AML-193 (cell line): ENCODE results near the gene FMNL1.
A peak's percentile ranks its signal among the peaks of the same experiment; 100 is the strongest.

Experiments
- DNase-seq, 2 experiments: peaks; one replicate each; lab custom pipeline; 2025; lab: John Stamatoyannopoulos, UW

FMNL1 gene

GRCh38 chr17:45282683-45283644 lies 61.3 kb downstream of the FMNL1 start:
- no peak for DNase-seq

- DNase-seq, result no peak
Measured at GRCh38 chr17:45283711-45284110, 62.0 kb downstream of the FMNL1 start.

GRCh38 chr17:45284176-45285140 lies 62.8 kb downstream of the FMNL1 start:
- peak in 1 of 2 experiments; percentile 15 for DNase-seq

- DNase-seq, result no peak
Measured at GRCh38 chr17:45286286-45286685, 64.6 kb downstream of the FMNL1 start.

- DNase-seq, result no peak
Measured at GRCh38 chr17:45287526-45288500, 66.1 kb downstream of the FMNL1 start.

GRCh38 chr17:45288825-45289224 lies 67.1 kb downstream of the FMNL1 start:
- DNase-seq, result no peak

GRCh38 chr17:45289301-45290268 lies 67.9 kb downstream of the FMNL1 start:
- DNase-seq, result no peak

- DNase-seq, result no peak
Measured at GRCh38 chr17:45290269-45290765, 68.6 kb downstream of the FMNL1 start.

GRCh38 chr17:45291171-45291805 lies 69.6 kb downstream of the FMNL1 start:
- peak; percentile 76 to 82 for DNase-seq

- DNase-seq, result no peak
Measured at GRCh38 chr17:45292696-45293412, 71.2 kb downstream of the FMNL1 start.

- DNase-seq, result peak; percentile 73 to 81
Measured at GRCh38 chr17:45293413-45294211, 71.9 kb downstream of the FMNL1 start.

GRCh38 chr17:45294506-45294905 lies 72.8 kb downstream of the FMNL1 start:
- no peak for DNase-seq

- DNase-seq, result peak; percentile 99
Measured at GRCh38 chr17:45296003-45296832, 74.5 kb downstream of the FMNL1 start.

- no peak for DNase-seq
Measured at GRCh38 chr17:45296833-45297124, 75.1 kb downstream of the FMNL1 start.
